Tongue (tissue), 3 donors: ENCODE measurements around the gene PRAC1. TPM values are rescaled to one million over a fixed set of nuclear protein-coding genes. Genes with fewer than 3 reads are reported as not detected.

Source experiments
- DNase-seq: peaks from one replicate; pipeline ENCODE4 v3.0.0-alpha.2; 2015
- small RNA-seq: library from RNA; depleted of rRNA; stranded (forward); fragments of <200 nt; gene quantifications from one replicate; pipeline ENCODE3, GENCODE V24; 2014; ENCODE audit warnings: low replicate concordance
- total RNA-seq: library from RNA; depleted of rRNA; stranded (reverse); fragments of >200 nt; gene quantifications from one replicate; pipeline ENCODE4 v1.2.3, GENCODE V29; 2014

The PRAC1 gene
- total RNA-seq, 1 donor from 2014 or later = not detected

- no peak for DNase-seq
These were observed 17.7 kb downstream of the PRAC1 start for GRCh38 chr17:48704361-48705248.

- DNase-seq = no peak
These were observed 20.3 kb downstream of the PRAC1 start for GRCh38 chr17:48701864-48702532.

- DNase-seq = no peak
These were observed 29.1 kb downstream of the PRAC1 start for GRCh38 chr17:48693178-48693577.

- no peak for DNase-seq
These were observed 30.3 kb downstream of the PRAC1 start for GRCh38 chr17:48692049-48692448.

GRCh38 chr17:48690655-48691054 lies 31.7 kb downstream of the PRAC1 start:
- DNase-seq = no peak

GRCh38 chr17:48681609-48682008 lies 40.7 kb downstream of the PRAC1 start:
- no peak for DNase-seq

GRCh38 chr17:48679385-48680096 lies 42.8 kb downstream of the PRAC1 start:
- no peak for DNase-seq

- DNase-seq = peak; percentile 61
These were observed 44.0 kb downstream of the PRAC1 start for GRCh38 chr17:48678141-48678971.

GRCh38 chr17:48676963-48677558 lies 45.3 kb downstream of the PRAC1 start:
- no peak for DNase-seq

GRCh38 chr17:48672340-48672739 lies 50.0 kb downstream of the PRAC1 start:
- DNase-seq = no peak

Small RNA genes lying within 50 kb of the gene (small RNA-seq; reads per million reads assigned to genes)
- not detected for gene AC091179.2
- not detected for gene COX6B1P2
- gene MIR3185 = not detected
- gene RF02132 = not detected
- gene RF02133 = not detected
- gene RN7SL125P = not detected

Other genes with a start within 250 kb of the PRAC1 start
- not detected for gene HOXB1, start 191.5 kb downstream of the PRAC1 start, total RNA-seq
- gene HOXB2, start 177.4 kb downstream of the PRAC1 start, total RNA-seq = 4.1 TPM
- 0.92 TPM for gene HOXB4, start 144.2 kb downstream of the PRAC1 start, total RNA-seq
- gene HOXB3, start 132.3 kb downstream of the PRAC1 start, total RNA-seq = 3.4 TPM
- gene HOXB5, start 128.7 kb downstream of the PRAC1 start, total RNA-seq = not detected
- not detected for gene HOXB6, start 117.5 kb downstream of the PRAC1 start, total RNA-seq
- 0.51 TPM for gene HOXB7, start 111.5 kb downstream of the PRAC1 start, total RNA-seq
- not detected for gene HOXB8, start 107.2 kb downstream of the PRAC1 start, total RNA-seq
- not detected for gene HOXB9, start 96.2 kb downstream of the PRAC1 start, total RNA-seq
- not detected for gene PRAC2, start 667 bp upstream of the PRAC1 start, total RNA-seq
- gene HOXB13, start 6.2 kb upstream of the PRAC1 start, total RNA-seq = not detected
- not detected for gene TTLL6, start 94.7 kb upstream of the PRAC1 start, total RNA-seq
- gene CALCOCO2, start 108.5 kb upstream of the PRAC1 start, total RNA-seq = 63.4 TPM
- gene ATP5MC1, start 170.3 kb upstream of the PRAC1 start, total RNA-seq = 79.2 TPM
- 46.8 TPM for gene UBE2Z, start 185.9 kb upstream of the PRAC1 start, total RNA-seq
- gene SNF8, start 222.3 kb upstream of the PRAC1 start, total RNA-seq = 69.1 TPM
- not detected for gene GIP, start 246.1 kb upstream of the PRAC1 start, total RNA-seq